Measurements from ENCODE around the gene MPDU1. TPM values are rescaled to one million over a fixed set of nuclear protein-coding genes. Genes with fewer than 3 reads are reported as not detected.
A peak's percentile ranks its signal among the peaks of the same experiment; 100 is the strongest.

The MPDU1 gene
- total and polyA plus RNA-seq, 8 donors: 77.8 to 96.1 (median 85.5) TPM

DNA sequence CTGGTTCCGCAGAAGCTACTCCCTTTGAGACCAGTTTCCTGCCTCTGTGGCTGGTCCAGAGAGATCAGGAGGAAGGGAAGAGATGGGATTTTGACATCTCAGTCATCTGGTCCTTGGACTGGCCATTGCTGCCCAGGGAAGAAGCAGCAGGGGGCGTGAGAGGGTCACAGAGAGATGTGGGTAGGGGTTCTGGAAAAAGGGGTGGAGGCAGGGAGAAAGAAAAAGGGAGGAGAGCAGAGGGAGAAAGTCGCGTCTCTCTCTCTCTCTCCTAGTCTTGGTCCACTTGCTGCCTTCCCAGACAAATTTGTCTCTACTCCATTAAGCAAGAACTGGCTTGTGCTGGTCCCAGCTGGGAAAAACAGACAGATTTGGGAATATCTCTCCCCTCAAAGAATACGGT is 50.7 kb downstream of the MPDU1 start:
- no peak overlapping the region for H3K4me3 ChIP-seq
- ATAC-seq (peak; percentile 46), DNase-seq (peak in 2 of 4 donors; percentile 60 to 82)
- intact Hi-C loops (cut with DNase I): loop anchor here in 1 of 2 donors (10.0 kb wide), 1 partner anchor 50 kb away; the partner anchor contains the start of genes TP53 and WRAP53
- peak in 1 of 2 donors; percentile 22 for TF ChIP-seq CTCF (IDR thresholded peaks at IDR 0.05)
- H3K27ac ChIP-seq: no peak overlapping the region
- no peaks in the 10 kb centered on the region for H3K36me3 ChIP-seq
- H3K9me3 ChIP-seq: no peaks in the 10 kb centered on the region
- H3K4me1 ChIP-seq: no peaks in the 10 kb centered on the region
- no peaks in the 10 kb centered on the region for H3K27me3 ChIP-seq

- intact Hi-C loops (cut with DNase I): loop anchor here in 1 of 2 donors (10.0 kb wide), 1 partner anchor 49 kb away; the partner anchor contains the start of genes TP53 and WRAP53
- Histone ChIP-seq H3K36me3 (no peaks in the 10 kb centered on the region), H3K27ac (no peak overlapping the region), H3K4me3 (no peak overlapping the region), H3K9me3 (no peaks in the 10 kb centered on the region), H3K27me3 (no peaks in the 10 kb centered on the region), H3K4me1 (no peaks in the 10 kb centered on the region)
- no peak for TF ChIP-seq CTCF (IDR thresholded peaks at IDR 0.05)
- no peak for DNase-seq
- no peak for ATAC-seq
Measured at GRCh38 chr17:7636163-7636562, 52.5 kb downstream of the MPDU1 start.

Other genes starting within 250 kb of the MPDU1 start
- gene ACAP1, start 247.3 kb upstream of the MPDU1 start, total RNA-seq: 10 to 100 TPM in 1 of 2 donors, 1 to 10 TPM in 1; 9.9 to 51.4 TPM
- gene ACAP1, start 247.3 kb upstream of the MPDU1 start, polyA plus RNA-seq (ENCODE audit: insufficient read length in 6 of 6): 10 to 100 TPM in 2 of 6 donors, 1 to 10 TPM in 4; 6.7 to 11.3 (median 8.1) TPM
- gene KCTD11, start 231.7 kb upstream of the MPDU1 start, total RNA-seq: 10 to 100 TPM; 10.3 to 10.7 TPM
- 10 to 100 TPM in 3 of 6 donors, 1 to 10 TPM in 3; 8.3 to 13.1 (median 9.9) TPM for gene KCTD11, start 231.7 kb upstream of the MPDU1 start, polyA plus RNA-seq (ENCODE audit: insufficient read length in 6 of 6)
- gene TMEM95, start 228.7 kb upstream of the MPDU1 start, total RNA-seq: not detected
- gene TMEM95, start 228.7 kb upstream of the MPDU1 start, polyA plus RNA-seq (ENCODE audit: insufficient read length in 6 of 6): not detected
- 1 to 10 TPM; 6.1 to 6.4 TPM for gene TNK1, start 202.8 kb upstream of the MPDU1 start, total RNA-seq
- 1 to 10 TPM; 5.3 to 8.7 (median 6.4) TPM for gene TNK1, start 202.8 kb upstream of the MPDU1 start, polyA plus RNA-seq (ENCODE audit: insufficient read length in 6 of 6)
- 10 to 100 TPM; 42.0 to 42.7 TPM for gene PLSCR3, start 189.3 kb upstream of the MPDU1 start, total RNA-seq
- gene PLSCR3, start 189.3 kb upstream of the MPDU1 start, polyA plus RNA-seq (ENCODE audit: insufficient read length in 6 of 6): 10 to 100 TPM; 46.0 to 62.5 (median 57.7) TPM
- gene TMEM256, start 179.8 kb upstream of the MPDU1 start, total RNA-seq: 10 to 100 TPM; 50.7 to 56.0 TPM
- gene TMEM256, start 179.8 kb upstream of the MPDU1 start, polyA plus RNA-seq (ENCODE audit: insufficient read length in 6 of 6): 10 to 100 TPM; 70.7 to 75.7 (median 72.5) TPM
- gene NLGN2, start 176.0 kb upstream of the MPDU1 start, total RNA-seq: 10 to 100 TPM; 14.8 to 20.1 TPM
- 10 to 100 TPM; 25.3 to 34.4 (median 30.1) TPM for gene NLGN2, start 176.0 kb upstream of the MPDU1 start, polyA plus RNA-seq (ENCODE audit: insufficient read length in 6 of 6)
- not detected for gene SPEM1, start 163.5 kb upstream of the MPDU1 start, total RNA-seq
- not detected for gene SPEM1, start 163.5 kb upstream of the MPDU1 start, polyA plus RNA-seq (ENCODE audit: insufficient read length in 6 of 6)
- not detected for gene SPEM2, start 158.2 kb upstream of the MPDU1 start, total RNA-seq
- gene SPEM2, start 158.2 kb upstream of the MPDU1 start, polyA plus RNA-seq (ENCODE audit: insufficient read length in 6 of 6): not detected
- not detected for gene SPEM3, start 155.0 kb upstream of the MPDU1 start, total RNA-seq
- not detected for gene SPEM3, start 155.0 kb upstream of the MPDU1 start, polyA plus RNA-seq (ENCODE audit: insufficient read length in 6 of 6)
- 1 to 10 TPM; 7.2 to 9.6 TPM for gene TMEM102, start 148.4 kb upstream of the MPDU1 start, total RNA-seq
- gene TMEM102, start 148.4 kb upstream of the MPDU1 start, polyA plus RNA-seq (ENCODE audit: insufficient read length in 6 of 6): 1 to 10 TPM; 2.1 to 3.3 (median 2.6) TPM
- gene FGF11, start 144.3 kb upstream of the MPDU1 start, total RNA-seq: 1 to 10 TPM in 1 of 2 donors, under 1 TPM in 1; 0.97 to 1.7 TPM
- gene FGF11, start 144.3 kb upstream of the MPDU1 start, polyA plus RNA-seq (ENCODE audit: insufficient read length in 6 of 6): 1 to 10 TPM; 1.7 to 2.8 (median 2.3) TPM
- gene CHRNB1, start 138.8 kb upstream of the MPDU1 start, total RNA-seq: 10 to 100 TPM; 10.6 to 12.1 TPM
- gene CHRNB1, start 138.8 kb upstream of the MPDU1 start, polyA plus RNA-seq (ENCODE audit: insufficient read length in 6 of 6): 10 to 100 TPM in 2 of 6 donors, 1 to 10 TPM in 4; 7.0 to 10.3 (median 9.6) TPM
- 10 to 100 TPM; 46.2 to 63.2 TPM for gene ZBTB4, start 104.2 kb upstream of the MPDU1 start, total RNA-seq
- gene ZBTB4, start 104.2 kb upstream of the MPDU1 start, polyA plus RNA-seq (ENCODE audit: insufficient read length in 6 of 6): 10 to 100 TPM; 39.7 to 49.7 (median 42.8) TPM
- not detected for gene SLC35G6, start 102.4 kb upstream of the MPDU1 start, total RNA-seq
- gene SLC35G6, start 102.4 kb upstream of the MPDU1 start, polyA plus RNA-seq (ENCODE audit: insufficient read length in 6 of 6): under 1 TPM; 0.17 to 0.35 (median 0.35) TPM
- 100 to 1,000 TPM in 1 of 2 donors, 10 to 100 TPM in 1; 90.8 to 116 TPM for gene POLR2A, start 99.5 kb upstream of the MPDU1 start, total RNA-seq
- gene POLR2A, start 99.5 kb upstream of the MPDU1 start, polyA plus RNA-seq (ENCODE audit: insufficient read length in 6 of 6): 100 to 1,000 TPM in 4 of 6 donors, 10 to 100 TPM in 2; 97.2 to 118 (median 109) TPM
- gene TNFSF12, start 34.8 kb upstream of the MPDU1 start, total RNA-seq: 10 to 100 TPM; 48.5 to 50.5 TPM
- 10 to 100 TPM; 23.6 to 30.7 (median 28.4) TPM for gene TNFSF12, start 34.8 kb upstream of the MPDU1 start, polyA plus RNA-seq (ENCODE audit: insufficient read length in 6 of 6)
- 10 to 100 TPM; 79.2 to 87.4 TPM for gene TNFSF13, start 25.1 kb upstream of the MPDU1 start, total RNA-seq
- gene TNFSF13, start 25.1 kb upstream of the MPDU1 start, polyA plus RNA-seq (ENCODE audit: insufficient read length in 6 of 6): 10 to 100 TPM; 13.5 to 21.9 (median 19.8) TPM
- 10 to 100 TPM; 43.5 to 48.6 TPM for gene SENP3, start 21.9 kb upstream of the MPDU1 start, total RNA-seq
- gene SENP3, start 21.9 kb upstream of the MPDU1 start, polyA plus RNA-seq (ENCODE audit: insufficient read length in 6 of 6): 10 to 100 TPM; 61.9 to 72.5 (median 69.5) TPM
- 100 to 1,000 TPM; 305 to 427 TPM for gene CD68, start 4.2 kb upstream of the MPDU1 start, total RNA-seq
- gene CD68, start 4.2 kb upstream of the MPDU1 start, polyA plus RNA-seq (ENCODE audit: insufficient read length in 6 of 6): 10 to 100 TPM; 23.1 to 35.7 (median 30.5) TPM
- under 1 TPM in 1 of 2 donors, not detected in 1; 0.31 TPM for gene SOX15, start 6.2 kb downstream of the MPDU1 start, total RNA-seq
- gene SOX15, start 6.2 kb downstream of the MPDU1 start, polyA plus RNA-seq (ENCODE audit: insufficient read length in 6 of 6): 1 to 10 TPM; 1.5 to 2.0 (median 1.9) TPM
- 10 to 100 TPM; 30.6 to 34.6 TPM for gene FXR2, start 31.0 kb downstream of the MPDU1 start, total RNA-seq
- gene FXR2, start 31.0 kb downstream of the MPDU1 start, polyA plus RNA-seq (ENCODE audit: insufficient read length in 6 of 6): 10 to 100 TPM; 35.9 to 47.5 (median 40.5) TPM
- 10 to 100 TPM; 59.8 to 77.3 TPM for gene SAT2, start 44.0 kb downstream of the MPDU1 start, total RNA-seq
- gene SAT2, start 44.0 kb downstream of the MPDU1 start, polyA plus RNA-seq (ENCODE audit: insufficient read length in 6 of 6): 10 to 100 TPM; 78.2 to 95.9 (median 87.2) TPM
- gene SHBG, start 46.3 kb downstream of the MPDU1 start, total RNA-seq: under 1 TPM in 1 of 2 donors, not detected in 1; 0.50 TPM
- 1 to 10 TPM in 5 of 6 donors, under 1 TPM in 1; 0.72 to 2.2 (median 1.3) TPM for gene SHBG, start 46.3 kb downstream of the MPDU1 start, polyA plus RNA-seq (ENCODE audit: insufficient read length in 6 of 6)
- gene ATP1B2, start 67.1 kb downstream of the MPDU1 start, total RNA-seq: 1 to 10 TPM in 1 of 2 donors, under 1 TPM in 1; 0.68 to 2.4 TPM
- 10 to 100 TPM; 23.2 to 31.3 (median 28.7) TPM for gene ATP1B2, start 67.1 kb downstream of the MPDU1 start, polyA plus RNA-seq (ENCODE audit: insufficient read length in 6 of 6)
- 10 to 100 TPM; 50.9 to 54.3 TPM for gene TP53, start 103.6 kb downstream of the MPDU1 start, total RNA-seq
- gene TP53, start 103.6 kb downstream of the MPDU1 start, polyA plus RNA-seq (ENCODE audit: insufficient read length in 6 of 6): 10 to 100 TPM; 77.9 to 90.4 (median 82.3) TPM
- 10 to 100 TPM in 1 of 2 donors, 1 to 10 TPM in 1; 9.4 to 10.6 TPM for gene WRAP53, start 104.6 kb downstream of the MPDU1 start, total RNA-seq
- gene WRAP53, start 104.6 kb downstream of the MPDU1 start, polyA plus RNA-seq (ENCODE audit: insufficient read length in 6 of 6): 10 to 100 TPM; 13.3 to 16.0 (median 14.0) TPM
- gene EFNB3, start 121.3 kb downstream of the MPDU1 start, total RNA-seq: 1 to 10 TPM; 1.2 to 3.1 TPM
- 10 to 100 TPM; 23.4 to 34.1 (median 32.1) TPM for gene EFNB3, start 121.3 kb downstream of the MPDU1 start, polyA plus RNA-seq (ENCODE audit: insufficient read length in 6 of 6)
- 1 to 10 TPM in 1 of 2 donors, under 1 TPM in 1; 0.67 to 3.4 TPM for gene DNAH2, start 133.9 kb downstream of the MPDU1 start, total RNA-seq
- gene DNAH2, start 133.9 kb downstream of the MPDU1 start, polyA plus RNA-seq (ENCODE audit: insufficient read length in 6 of 6): 1 to 10 TPM; 1.2 to 4.5 (median 2.6) TPM